HT1080 (cell line): ENCODE measurements around the gene THSD7B. TPM values are rescaled to one million over a fixed set of nuclear protein-coding genes. Genes with fewer than 3 reads are reported as not detected.
"Not testable (repeated sequence)": the region's sequence is repeated elsewhere in the genome, so short reads cannot be mapped to it uniquely, and the experiment has no call there.

ENCODE experiments used
- DNase-seq: peaks from one replicate; pipeline ENCODE4 v3.0.0-alpha.2; 2015; ENCODE audit warnings: low read depth
- small RNA-seq: library from RNA; depleted of rRNA; stranded (forward); fragments of <200 nt; gene quantifications from one replicate; pipeline ENCODE3, GENCODE V24; 2014
- total RNA-seq: library from RNA; depleted of rRNA; stranded (reverse); fragments of >200 nt; shearing (Covaris generic); gene quantifications from 2 replicates; pipeline ENCODE4 v1.2.3, GENCODE V29; 2014

The THSD7B gene
- total RNA-seq, 1 experiment from 2014 or later: 0.03 TPM

DNA sequence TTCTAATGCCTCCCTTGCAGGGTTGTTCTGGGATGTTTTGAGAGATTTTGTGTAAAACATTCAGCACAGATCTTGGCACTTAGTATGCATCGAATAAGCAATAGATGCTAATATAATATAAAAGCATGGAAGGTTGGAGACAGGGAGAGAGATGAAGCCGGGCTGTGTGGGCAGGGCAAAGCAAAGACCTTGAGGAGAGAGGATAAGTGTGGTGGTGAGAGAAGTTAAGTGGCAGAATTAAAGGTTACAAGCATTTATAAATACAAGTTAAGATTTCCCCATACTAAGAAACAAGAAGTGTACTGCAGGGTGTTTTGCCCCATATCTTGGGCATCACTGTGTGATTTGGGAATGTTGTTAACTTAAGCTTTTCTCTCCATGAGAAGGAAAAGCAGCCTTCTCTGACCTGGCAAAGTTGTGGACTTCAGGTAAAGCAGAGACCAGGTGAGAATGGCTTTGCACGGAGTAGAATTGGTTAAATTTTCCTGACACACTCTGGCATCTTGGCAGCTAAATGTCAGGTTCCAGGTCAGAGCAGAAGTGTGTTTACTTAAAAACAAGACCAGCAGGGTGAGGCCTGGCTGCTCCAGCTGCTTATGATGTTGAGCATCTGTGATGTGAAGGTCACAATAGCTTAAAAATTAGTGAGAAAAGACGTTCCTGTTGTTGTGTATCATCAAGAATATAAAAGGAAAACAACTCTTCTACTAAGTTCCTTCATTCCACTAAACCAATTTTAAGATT is 910.4 kb downstream of the THSD7B start:
- no peak for DNase-seq

DNA sequence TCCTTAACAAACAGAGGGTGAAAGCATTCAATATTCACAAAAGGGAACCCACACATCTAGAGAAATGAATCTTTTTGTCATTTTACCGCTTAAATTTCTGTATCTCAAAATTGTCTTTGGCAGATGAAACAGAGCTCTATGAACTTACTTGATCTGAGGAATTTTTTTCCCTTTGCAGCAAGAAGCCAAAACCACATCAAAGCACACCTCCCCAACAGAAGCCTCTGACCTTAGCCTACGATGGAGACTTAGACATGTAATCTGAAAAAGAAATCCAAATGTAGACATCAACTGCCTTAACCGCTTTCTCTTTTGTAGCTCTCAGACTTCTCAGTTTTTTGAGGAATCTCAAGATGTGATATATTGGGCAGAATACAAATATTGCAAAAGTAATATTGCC is 911.0 kb downstream of the THSD7B start:
- no peak for DNase-seq

DNA sequence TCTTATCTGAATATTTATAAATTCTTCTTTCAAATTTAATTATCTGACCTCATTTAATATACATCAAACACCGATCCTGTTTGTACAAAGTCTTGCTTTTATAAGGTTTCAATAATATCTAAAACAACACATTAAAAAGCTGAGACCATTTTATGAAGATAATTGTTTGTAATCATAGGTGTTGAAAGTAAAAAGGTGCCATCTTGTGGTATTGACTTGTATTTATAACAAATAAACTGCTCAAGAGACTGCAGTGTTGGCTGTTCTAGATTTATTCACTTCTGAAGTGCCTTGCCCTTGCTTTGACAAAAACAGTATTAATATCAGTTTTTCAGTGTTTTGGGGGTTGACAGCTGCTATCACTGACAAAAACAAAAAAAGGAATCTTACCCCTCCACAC is 912.1 kb downstream of the THSD7B start:
- DNase-seq: no peak

DNA sequence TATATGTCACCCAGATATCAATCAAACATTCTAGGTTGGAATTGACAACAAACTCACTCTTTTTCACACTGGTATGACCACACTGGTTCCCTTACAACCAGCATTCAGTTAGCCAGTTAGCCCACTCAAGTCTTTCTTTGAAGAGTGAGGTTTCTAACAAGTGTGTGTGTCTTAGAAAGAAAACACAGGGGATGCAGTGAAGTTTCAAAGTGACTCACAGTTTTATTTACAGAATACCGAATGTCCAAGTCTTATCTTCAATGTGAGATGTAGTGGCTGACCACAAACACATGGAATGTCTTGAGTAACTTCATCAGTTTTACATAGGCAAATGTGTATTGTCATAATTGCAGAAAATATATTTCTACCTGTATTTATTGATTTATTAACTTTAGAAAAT is 924.2 kb downstream of the THSD7B start:
- DNase-seq: peak; percentile 60

DNA sequence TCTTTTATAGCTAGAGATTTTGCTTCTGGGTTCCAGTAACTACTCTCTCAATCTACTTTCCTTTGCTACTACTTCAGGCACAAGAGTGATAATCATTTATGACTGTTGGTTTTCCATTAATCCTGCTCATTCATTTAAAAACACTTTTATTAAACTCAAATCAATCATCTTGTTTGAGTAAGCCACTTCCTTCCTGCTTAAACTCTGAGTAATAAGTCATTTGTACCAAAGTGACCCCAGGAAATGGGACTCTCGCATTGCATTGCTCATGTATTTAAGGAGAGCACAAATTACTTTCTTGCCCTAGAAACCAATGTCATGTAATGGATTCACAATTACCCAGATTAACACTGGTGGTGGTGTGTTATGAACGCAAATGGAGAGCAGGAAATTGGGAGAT is 928.2 kb downstream of the THSD7B start:
- peak; percentile 69 for DNase-seq

DNA sequence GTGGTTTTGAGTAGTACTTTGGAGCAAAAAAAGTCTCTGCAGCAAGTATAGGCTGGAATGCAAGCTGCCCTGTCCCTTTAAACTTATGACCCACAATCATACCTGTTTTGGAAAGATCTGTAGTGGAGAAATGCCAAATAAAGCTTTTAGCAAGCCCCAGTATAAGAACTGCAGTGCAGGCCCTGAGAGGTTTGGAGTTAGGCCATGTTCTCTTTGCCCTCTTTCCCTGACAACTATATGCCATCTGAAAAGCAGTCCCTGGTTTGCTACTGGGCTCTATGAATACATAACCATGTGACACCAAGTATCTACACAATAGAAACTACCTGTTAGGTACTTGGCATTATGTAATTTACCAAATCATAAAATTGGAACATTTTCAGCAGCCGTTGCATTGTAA is 931.6 kb downstream of the THSD7B start:
- DNase-seq: no peak

DNA sequence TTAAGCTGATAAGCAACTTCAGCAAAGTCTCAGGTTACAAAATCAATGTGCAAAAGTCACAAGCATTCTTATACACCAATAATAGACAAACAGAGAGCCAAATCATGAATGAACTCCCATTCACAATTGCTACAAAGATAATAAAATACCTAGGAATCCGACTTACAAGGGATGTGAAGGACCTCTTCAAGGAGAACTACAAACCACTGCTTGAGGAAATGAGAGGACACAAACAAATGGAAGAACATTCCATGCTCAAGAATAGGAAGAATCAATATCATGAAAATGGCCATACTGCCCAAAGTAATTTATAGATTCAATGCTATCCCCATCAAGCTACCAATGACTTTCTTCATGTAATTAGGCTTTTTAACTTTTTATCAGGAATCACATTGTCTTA is 934.9 kb downstream of the THSD7B start:
- not testable (repeated sequence) for DNase-seq

DNA sequence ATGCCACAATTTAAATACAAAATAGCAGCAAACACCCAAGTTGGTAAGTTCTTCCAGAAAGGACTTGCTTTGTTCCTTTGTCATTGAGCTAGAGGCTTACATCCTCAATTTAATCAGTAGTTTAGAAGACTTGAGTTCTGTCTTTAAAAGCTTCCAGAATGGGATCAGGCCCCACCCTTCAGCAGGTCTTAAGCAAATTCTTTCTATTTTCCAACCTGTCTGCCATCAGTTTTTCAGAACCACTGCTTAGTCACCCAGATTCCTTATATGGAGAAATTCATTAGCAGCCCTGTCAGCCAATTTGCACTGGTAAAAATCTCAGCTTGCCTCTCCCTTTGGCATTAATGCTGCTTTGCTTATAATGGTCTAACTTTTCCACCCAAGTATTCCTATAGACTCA is 935.3 kb downstream of the THSD7B start:
- DNase-seq: peak; percentile 23

DNA sequence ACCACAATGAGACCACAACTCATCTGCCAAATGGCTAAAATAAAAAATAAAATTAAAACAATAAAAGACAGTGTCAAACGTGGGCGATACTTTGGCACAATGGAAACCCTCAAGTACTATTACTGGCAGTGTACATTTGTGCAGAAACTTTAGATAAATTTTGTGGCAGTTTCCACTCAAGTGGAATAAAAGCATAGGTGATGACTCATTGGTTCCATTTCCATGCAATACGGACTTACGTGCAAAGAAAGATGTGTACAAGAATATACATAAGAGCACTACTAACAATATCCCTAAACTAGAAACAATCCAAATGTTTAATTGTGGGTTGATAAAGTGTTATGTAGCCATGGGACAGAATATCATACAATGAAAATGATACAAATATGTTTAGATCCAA is 940.0 kb downstream of the THSD7B start:
- DNase-seq: no peak

DNA sequence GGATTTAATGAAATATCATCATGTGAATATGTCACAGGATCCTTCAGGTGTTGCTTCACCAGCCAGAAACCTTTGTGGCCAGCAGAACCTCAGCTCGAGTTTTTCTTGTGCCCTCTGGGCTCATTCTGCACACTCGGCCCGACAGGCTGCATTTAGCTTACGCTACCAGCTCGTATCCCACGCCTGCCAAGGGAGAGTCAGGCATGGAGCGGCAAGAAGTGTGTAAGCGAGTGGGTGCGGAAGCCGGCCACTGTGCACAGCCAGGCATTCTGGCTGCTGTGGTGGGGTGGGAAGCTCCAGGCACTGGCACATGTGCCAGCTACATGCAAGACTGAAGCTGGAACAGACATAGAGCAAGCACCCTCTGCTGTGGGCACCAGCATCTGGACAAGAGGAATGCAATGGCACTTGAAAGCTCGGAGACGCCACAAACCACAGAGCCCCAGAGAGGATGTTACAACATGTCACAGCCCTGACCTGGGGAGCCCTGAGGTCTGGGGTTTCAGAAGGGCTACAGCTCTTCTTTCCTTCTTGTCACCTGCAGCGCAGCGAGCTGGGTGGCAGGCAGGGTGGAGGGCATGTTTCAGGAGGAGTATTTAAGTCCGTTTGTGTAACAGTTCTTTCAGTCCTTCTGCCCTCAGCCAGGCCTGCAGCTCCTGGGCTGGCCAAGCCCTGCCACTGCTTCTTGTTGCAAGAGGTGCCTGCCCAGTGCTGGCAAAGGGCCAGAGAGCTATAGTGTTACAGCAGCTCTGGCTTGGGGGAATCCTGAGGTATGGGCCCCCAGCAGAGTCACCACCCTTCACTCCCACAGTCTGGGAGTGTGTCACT is 941.7 kb downstream of the THSD7B start:
- DNase-seq: peak; percentile 73

DNA sequence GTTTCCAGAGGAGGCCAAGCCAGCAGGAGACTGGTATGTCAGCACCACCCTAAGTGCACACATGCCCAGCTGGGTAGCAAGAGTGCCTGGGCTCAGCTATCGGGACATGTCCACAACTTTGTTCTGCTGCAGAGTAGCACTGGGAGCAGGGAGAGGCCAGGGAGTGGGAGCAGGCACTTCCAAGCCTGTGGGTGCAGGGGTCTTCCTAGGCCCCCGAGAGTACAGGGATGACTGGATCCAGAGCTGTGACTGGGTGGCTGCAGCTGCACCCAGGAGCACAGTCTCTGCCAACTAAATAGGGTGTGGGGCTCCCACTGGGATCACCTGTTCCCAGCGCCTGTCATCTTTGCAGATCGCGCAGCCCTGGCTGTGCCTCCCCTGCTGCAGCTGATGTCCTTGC is 943.0 kb downstream of the THSD7B start:
- DNase-seq: no peak

DNA sequence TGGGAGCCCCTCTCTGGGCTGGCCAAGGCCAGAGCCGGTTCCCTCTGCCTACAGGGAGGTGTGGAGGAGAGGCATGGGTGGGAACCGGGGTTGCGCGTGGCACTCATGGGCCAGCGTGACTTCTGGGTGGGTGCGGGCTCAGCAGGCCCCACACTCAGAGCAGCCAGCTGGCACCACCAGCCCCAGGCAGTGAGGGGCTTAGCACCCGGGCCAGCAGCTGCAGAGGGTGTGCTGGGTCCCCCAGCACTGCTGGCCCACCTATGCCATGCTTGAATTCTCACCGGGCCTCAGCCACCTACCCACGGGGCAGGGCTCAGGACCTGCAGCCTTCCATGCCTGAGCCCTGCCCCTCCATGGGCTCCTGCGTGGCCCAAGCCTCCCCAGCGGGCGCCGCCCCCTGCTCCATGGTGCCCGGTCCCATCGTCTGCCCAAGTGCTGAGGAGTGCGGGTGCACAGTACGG is 950.4 kb downstream of the THSD7B start:
- DNase-seq: no peak

DNA sequence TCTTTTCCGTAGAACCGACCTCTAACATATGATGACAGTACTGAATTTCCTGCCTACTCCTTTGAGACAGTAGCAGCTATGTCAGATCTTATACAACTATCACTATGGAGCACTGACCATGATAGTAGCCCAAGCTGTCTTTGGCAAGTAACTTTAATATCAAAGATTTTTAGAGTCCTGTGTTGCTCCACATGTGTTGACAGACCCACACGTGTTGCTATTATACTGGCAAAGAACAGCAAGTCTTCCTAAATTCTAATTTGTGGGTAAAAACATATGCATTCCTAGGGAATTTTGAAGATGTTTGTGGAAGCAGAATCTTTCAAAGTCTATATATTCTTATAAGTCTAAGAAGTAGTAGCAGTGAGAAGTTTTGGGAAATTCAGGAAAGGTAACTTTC is 953.4 kb downstream of the THSD7B start:
- no peak for DNase-seq

DNA sequence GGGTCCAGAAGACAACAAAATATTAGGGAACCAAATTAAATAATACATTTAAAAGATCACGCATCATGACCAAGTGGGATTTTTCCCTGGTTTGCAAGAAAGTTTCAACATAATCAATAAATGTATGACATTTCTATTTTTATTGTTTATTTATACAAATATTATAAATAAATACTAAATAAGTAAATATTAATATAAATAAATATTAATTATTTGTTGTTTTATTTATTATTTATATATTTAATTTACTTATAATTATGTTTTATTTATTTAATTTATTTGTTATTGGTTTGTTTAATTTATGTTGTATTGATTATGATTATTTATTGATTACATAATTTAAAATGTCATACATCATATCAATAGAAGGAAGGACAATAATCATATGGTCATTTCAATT is 956.4 kb downstream of the THSD7B start:
- DNase-seq: no peak

DNA sequence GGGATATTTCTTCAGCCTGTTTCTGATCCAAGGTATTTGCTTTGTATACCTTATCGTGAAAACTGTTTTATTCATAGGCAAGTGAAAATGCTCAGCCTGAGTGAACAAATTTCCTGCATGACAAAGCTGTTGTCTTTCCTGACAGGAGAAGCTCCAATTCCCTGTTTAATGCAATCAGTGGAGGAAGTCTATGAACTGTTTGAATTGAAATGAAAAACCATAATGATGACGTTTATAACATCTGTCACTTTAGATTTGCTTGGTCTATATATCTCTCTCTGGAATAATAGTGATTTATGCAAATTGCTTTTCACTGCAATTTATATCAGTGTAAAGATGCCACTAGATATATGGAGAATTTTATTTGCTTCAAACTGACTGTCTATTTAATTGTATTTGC is 959.6 kb downstream of the THSD7B start:
- no peak for DNase-seq

Small RNAs within 50 kb of the gene (small RNA-seq; reads per million reads assigned to genes)
- gene RF00019: not detected
- not detected for gene RNA5SP105
